Measurements from ENCODE around the gene FUBP3. TPM values are rescaled to one million over a fixed set of nuclear protein-coding genes. Genes with fewer than 3 reads are reported as not detected.

FUBP3 gene
- total and polyA plus RNA-seq, 8 donors, result 17.0 to 27.8 (median 23.6) TPM

DNA sequence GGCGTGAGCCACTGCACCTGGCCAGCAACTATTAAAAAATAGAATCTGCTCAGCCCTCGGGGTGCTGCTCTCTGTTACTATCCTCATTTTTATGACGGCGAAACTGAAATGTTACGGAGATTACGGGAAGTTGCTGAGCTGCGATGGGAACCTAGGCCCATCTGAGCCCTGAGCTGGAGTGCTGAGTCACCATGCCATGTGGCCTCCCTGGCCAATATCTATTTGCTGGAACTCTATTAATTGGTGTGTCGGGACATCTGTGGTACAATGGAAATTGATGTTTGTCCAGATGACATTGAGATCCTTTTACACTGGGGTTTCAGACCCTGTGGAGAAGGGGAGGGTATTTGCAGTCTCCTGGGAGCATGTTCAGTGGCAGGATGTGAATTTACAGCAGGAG lies 93.1 kb downstream of the FUBP3 start:
- H3K27me3 ChIP-seq, result no peaks in the 10 kb centered on the region
- no peak for TF ChIP-seq CTCF (IDR thresholded peaks at IDR 0.05)
- DNase-seq, result no peak
- WGBS, 2 donors, result 80 to 87% methylated on average over 8 of the region's 8 CpGs
- no peaks in the 10 kb centered on the region for H3K36me3 ChIP-seq
- no peaks in the 10 kb centered on the region for H3K4me1 ChIP-seq
- H3K27ac ChIP-seq, result no peak overlapping the region
- H3K9me3 ChIP-seq, result no peaks in the 10 kb centered on the region
- FAIRE-seq, result no peak
- intact Hi-C loops (cut with DNase I), result loop anchor here in 1 of 3 donors (10.0 kb wide), 1 partner anchor 198 kb away; no protein-coding TSS in a partner anchor
- ATAC-seq, result no peak
- no peak overlapping the region for H3K4me3 ChIP-seq

- DNase-seq (no peak), FAIRE-seq (no peak), ATAC-seq (no peak)
- H3K4me1 ChIP-seq, result no peaks in the 10 kb centered on the region
- H3K36me3 ChIP-seq, result no peaks in the 10 kb centered on the region
- no peak overlapping the region for H3K27ac ChIP-seq
- H3K27me3 ChIP-seq, result no peaks in the 10 kb centered on the region
- TF ChIP-seq CTCF (IDR thresholded peaks at IDR 0.05), result no peak
- no peak overlapping the region for H3K4me3 ChIP-seq
- intact Hi-C loops (cut with DNase I), result loop anchor here in 1 of 3 donors (10.0 kb wide), 1 partner anchor 198 kb away; no protein-coding TSS in a partner anchor
- no peaks in the 10 kb centered on the region for H3K9me3 ChIP-seq
- WGBS, 2 donors, result 75 to 80% methylated on average over 12 of the region's 12 CpGs
Observed at GRCh38 chr9:130672933-130673615, 93.7 kb downstream of the FUBP3 start.

GRCh38 chr9:130675396-130675795 lies 96.0 kb downstream of the FUBP3 start:
- Histone ChIP-seq H3K4me1 (no peaks in the 10 kb centered on the region), H3K9me3 (no peaks in the 10 kb centered on the region), H3K27ac (no peak overlapping the region), H3K4me3 (no peak overlapping the region), H3K36me3 (no peaks in the 10 kb centered on the region), H3K27me3 (no peaks in the 10 kb centered on the region)
- ATAC-seq (no peak), FAIRE-seq (no peak), DNase-seq (no peak)
- intact Hi-C loops (cut with DNase I), result loop anchor here in 1 of 3 donors (10.0 kb wide), 1 partner anchor 201 kb away; no protein-coding TSS in a partner anchor
- WGBS, 2 donors, result 76 to 89% methylated on average over 13 of the region's 13 CpGs
- no peak for TF ChIP-seq CTCF (IDR thresholded peaks at IDR 0.05)

DNA sequence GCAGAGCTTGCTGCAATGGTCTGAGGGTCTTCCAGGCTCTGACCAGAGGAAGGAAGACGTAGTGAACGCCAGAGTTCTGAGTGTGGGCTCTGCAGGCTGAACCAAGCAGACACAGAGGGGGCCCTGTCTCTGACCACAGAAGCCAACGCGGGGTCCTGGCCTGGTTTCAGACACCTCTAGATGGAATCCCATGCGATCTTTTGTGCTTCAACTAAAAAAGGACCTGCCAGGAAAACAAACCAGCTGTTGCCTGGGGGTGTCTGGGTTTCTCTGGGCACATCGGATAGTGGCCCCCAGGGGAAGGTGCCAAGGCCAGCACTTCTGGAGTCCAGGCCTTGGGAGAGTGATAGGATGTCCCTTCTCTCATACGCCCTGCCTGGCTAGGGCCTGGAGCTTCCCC lies 97.9 kb downstream of the FUBP3 start:
- ATAC-seq, result no peak

More for the DNA sequence above, 97.9 kb downstream of the FUBP3 start:
- Histone ChIP-seq H3K9me3 (no peaks in the 10 kb centered on the region), H3K4me1 (peaks cover 0 to 6% (median 0%) of the 10 kb centered on the region in 3 donors), H3K36me3 (no peaks in the 10 kb centered on the region), H3K27me3 (no peaks in the 10 kb centered on the region), H3K27ac (no peak overlapping the region), H3K4me3 (no peak overlapping the region)
- intact Hi-C loops (cut with DNase I), result loop anchor here in 1 of 3 donors (10.0 kb wide), 1 partner anchor 202 kb away; no protein-coding TSS in a partner anchor
- TF ChIP-seq CTCF (IDR thresholded peaks at IDR 0.05), result no peak
- no peak for FAIRE-seq
- WGBS, 2 donors, result 73 to 74% methylated on average over 7 of the region's 7 CpGs
- DNase-seq, result no peak

Measured in pancreas (tissue), 10 donors.